HepG2 (cell line): Measurements from ENCODE around the gene CMTM5. TPM values are rescaled to one million over a fixed set of nuclear protein-coding genes. Genes with fewer than 3 reads are reported as not detected.

Source experiments
- ATAC-seq: fragments of 200-7000 bp; cut with Tn5 transposase; 3 replicates; pipeline ENCODE4 v1.9.1; 2020; ENCODE audit warnings: mild to moderate bottlenecking, moderate library complexity
- BruUV-seq: library from RNA; stranded (reverse); fragments of 400-500 nt; replicated peaks from 2 replicates; lab custom pipeline; 2021; lab: Mats Ljungman, UMichigan
- CTCF ChIA-PET: fragments of 300-600 bp; formaldehyde crosslinking; extraction: SDS; loops from one replicate; lab custom pipeline; 2021; ENCODE audit warnings: low total read pairs, inconsistent platforms, low intra/inter-chr PET ratio; lab: Yijun Ruan, JAX
- POLR2A ChIA-PET: fragments of 350-600 bp; sonication (Branson Sonifier 250); formaldehyde crosslinking; loops from one replicate; lab custom pipeline; 2020; ENCODE audit warnings: antibody characterized with exemption, inconsistent platforms; lab: Yijun Ruan, JAX
- DNase-seq: peaks from one replicate; pipeline ENCODE4 v3.0.0-alpha.2; 2015; ENCODE audit warnings: low spot score
- FAIRE-seq: peaks from 3 replicates; lab custom pipeline; 2011; peaks lifted over from hg19 to GRCh38; lab: Jason Lieb, UNC
- H2AFZ ChIP-seq: one replicate; pipeline ENCODE4 v1.6.1; 2011; ENCODE audit warnings: low read length, inconsistent platforms
- H3K27ac ChIP-seq: fragments of 300-600 bp; 3 replicates; pipeline ENCODE4 v1.8.0; 2011; ENCODE audit warnings: mixed run types, mild to moderate bottlenecking, mixed read lengths, low read length, inconsistent platforms; ENCODE audit not compliant: insufficient read depth; ENCODE audit errors: extremely low read length
- H3K27me3 ChIP-seq, 2 experiments: fragments of 200-600 bp in 1 of 2; 2 replicates in 1 of 2; 3 replicates in 1 of 2; pipeline versions ENCODE4 v1.6.0 to v1.8.0; 2011; ENCODE audit warnings: low read length in 2 of 2, mild to moderate bottlenecking in 2 of 2, moderate library complexity in 2 of 2, inconsistent platforms in 1 of 2; ENCODE audit not compliant: insufficient read depth in 2 of 2, control insufficient read depth in 1 of 2
- H3K36me3 ChIP-seq, 2 experiments: fragments of 200-600 bp in 1 of 2; replicated peaks in 1 of 2; 2 replicates in 1 of 2; 3 replicates in 1 of 2; pipeline versions ENCODE4 v1.5.1 to v1.8.0; 2011; ENCODE audit warnings: low read length in 2 of 2, inconsistent platforms in 1 of 2; ENCODE audit not compliant: insufficient read depth in 2 of 2, control insufficient read depth in 1 of 2
- H3K4me1 ChIP-seq: 2 replicates; pipeline ENCODE4 v1.5.1; 2012; ENCODE audit warnings: low read length, inconsistent platforms; ENCODE audit not compliant: insufficient read depth
- H3K4me2 ChIP-seq: 2 replicates; pipeline ENCODE4 v1.6.0; 2011; ENCODE audit warnings: low read depth, low read length, inconsistent platforms
- H3K4me3 ChIP-seq, 3 experiments: fragments of 200-600 bp in 1 of 3; sonication (generic), shearing (Covaris generic) in 1 of 3; replicated peaks in 1 of 3; 2 replicates each; pipeline ENCODE4 v1.5.1; 2011 to 2016; ENCODE audit warnings: low read length in 3 of 3, inconsistent platforms in 2 of 3, low read depth in 2 of 3, mild to moderate bottlenecking in 2 of 3, control low read depth in 1 of 3, mixed read lengths in 1 of 3; ENCODE audit not compliant: insufficient read depth in 1 of 3
- H3K79me2 ChIP-seq: one replicate; pipeline ENCODE4 v1.6.1; 2011; ENCODE audit warnings: low read length, inconsistent platforms; ENCODE audit not compliant: insufficient read depth
- H3K9ac ChIP-seq: 2 replicates; pipeline ENCODE4 v1.6.0; 2011; ENCODE audit warnings: mild to moderate bottlenecking, low read depth, low read length, inconsistent platforms; ENCODE audit not compliant: insufficient read depth
- H3K9me3 ChIP-seq: 2 replicates; pipeline ENCODE4 v1.5.1; 2012; ENCODE audit warnings: mild to moderate bottlenecking, low read length
- H4K20me1 ChIP-seq: 2 replicates; pipeline ENCODE4 v1.6.0; 2011; ENCODE audit warnings: inconsistent platforms, mild to moderate bottlenecking, low read length, moderate library complexity; ENCODE audit not compliant: insufficient read depth
- ARID2 ChIP-seq: sonication (generic); formaldehyde crosslinking; IDR thresholded peaks from 2 replicates; pipeline ENCODE4 v1.8.1; 2022; ENCODE audit warnings: mild to moderate bottlenecking, missing genetic modification reagents, borderline replicate concordance
- ATF7-NPFF ChIP-seq: sonication (generic); formaldehyde crosslinking; IDR thresholded peaks from 2 replicates; pipeline ENCODE4 v1.8.1; 2023; ENCODE audit warnings: mild to moderate bottlenecking, low read depth, missing genetic modification reagents, moderate library complexity
- CC2D1A ChIP-seq: sonication (generic); formaldehyde crosslinking; IDR thresholded peaks from 2 replicates; pipeline ENCODE4 v1.8.1; 2023; ENCODE audit warnings: mild to moderate bottlenecking, missing genetic modification reagents
- CREBL2 ChIP-seq: sonication (generic); formaldehyde crosslinking; IDR thresholded peaks from 2 replicates; pipeline ENCODE4 v1.8.1; 2023; ENCODE audit warnings: missing genetic modification reagents, mild to moderate bottlenecking, borderline replicate concordance
- CSRNP1 ChIP-seq: sonication (generic); formaldehyde crosslinking; IDR thresholded peaks from 2 replicates; pipeline ENCODE4 v1.8.1; 2023; ENCODE audit warnings: mild to moderate bottlenecking, missing genetic modification reagents
- DMAP1 ChIP-seq: IDR thresholded peaks from 2 replicates; pipeline ENCODE4 v1.6.1; 2016
- HMG20A ChIP-seq: IDR thresholded peaks from 2 replicates; pipeline ENCODE4 v1.6.1; 2016; ENCODE audit warnings: borderline replicate concordance
- HNRNPH1 ChIP-seq: fragments of 200-400 bp; formaldehyde crosslinking; optimal IDR thresholded peaks from 2 replicates; pipeline ENCODE3; 2017; ENCODE audit warnings: mild to moderate bottlenecking, low read depth, low read length
- KDM3A ChIP-seq: IDR thresholded peaks from 2 replicates; pipeline ENCODE4 v1.6.1; 2018; ENCODE audit warnings: low read depth, missing compliant biosample characterization
- MTA1 ChIP-seq: sonication (generic); formaldehyde crosslinking; IDR thresholded peaks from 2 replicates; pipeline ENCODE4 v1.4.0; 2020; ENCODE audit warnings: missing genetic modification reagents, mild to moderate bottlenecking, borderline replicate concordance
- NCOA1 ChIP-seq: sonication (generic); formaldehyde crosslinking; IDR thresholded peaks from 2 replicates; pipeline ENCODE4 v1.9.0; 2021; ENCODE audit warnings: missing genetic modification reagents
- NFKBIZ ChIP-seq: IDR thresholded peaks from 2 replicates; pipeline ENCODE4 v1.6.1; 2018; ENCODE audit warnings: missing genetic modification reagents, missing compliant biosample characterization
- PHB2 ChIP-seq: fragments of 450-650 bp; IDR thresholded peaks from 2 replicates; pipeline ENCODE4 v1.6.1; 2018; ENCODE audit not compliant: partially characterized antibody
- SKIL ChIP-seq: sonication (generic); formaldehyde crosslinking; IDR thresholded peaks from 2 replicates; pipeline ENCODE4 v1.8.0; 2022; ENCODE audit warnings: missing genetic modification reagents, mild to moderate bottlenecking, moderate library complexity, borderline replicate concordance
- YEATS2 ChIP-seq: sonication (generic); formaldehyde crosslinking; IDR thresholded peaks from 2 replicates; pipeline ENCODE4 v1.4.0; 2020; ENCODE audit warnings: missing genetic modification reagents, borderline replicate concordance
- YEATS4 ChIP-seq: sonication (generic); formaldehyde crosslinking; IDR thresholded peaks from 2 replicates; pipeline ENCODE4 v1.4.0; 2020; ENCODE audit warnings: missing genetic modification reagents, borderline replicate concordance
- ZNF124 ChIP-seq: sonication (generic); formaldehyde crosslinking; IDR thresholded peaks from 2 replicates; pipeline ENCODE4 v1.4.0; 2020; ENCODE audit warnings: missing genetic modification reagents
- ZNF292 ChIP-seq: sonication (generic); formaldehyde crosslinking; IDR thresholded peaks from 2 replicates; pipeline ENCODE4 v1.8.1; 2022; ENCODE audit warnings: mild to moderate bottlenecking, low read depth, missing genetic modification reagents, borderline replicate concordance
- ZNF629 ChIP-seq: sonication (generic); formaldehyde crosslinking; conservative IDR thresholded peaks from 2 replicates; pipeline ENCODE4 v1.5.0; 2020; ENCODE audit warnings: missing genetic modification reagents
- ZNF749 ChIP-seq: sonication (generic); formaldehyde crosslinking; IDR thresholded peaks from 2 replicates; pipeline ENCODE4 v1.8.0; 2022; ENCODE audit warnings: mild to moderate bottlenecking, missing genetic modification reagents, moderate library complexity, borderline replicate concordance
- ZNF766 ChIP-seq: sonication (generic); formaldehyde crosslinking; IDR thresholded peaks from 2 replicates; pipeline ENCODE4 v1.5.0; 2020; ENCODE audit warnings: missing genetic modification reagents, borderline replicate concordance
- ZSCAN5A ChIP-seq: sonication (generic); formaldehyde crosslinking; IDR thresholded peaks from 2 replicates; pipeline ENCODE4 v1.8.0; 2022; ENCODE audit warnings: mild to moderate bottlenecking, missing genetic modification reagents, borderline replicate concordance
- WGBS: methylation state at CpG from one replicate; pipeline ENCODE4 v1.1.6; 2017; ENCODE audit warnings: low lambda C conversion rate; 5-methylcytosine and 5-hydroxymethylcytosine counted together
- in situ Hi-C: cut with HindIII; loops from 2 replicates; pipeline ENCODE4 v1.10.0; 2017; ENCODE audit warnings: low pct_unique_long_range_greater_than_20kb; ENCODE audit not compliant: extremely low pct_ligation_motif_present
- intact Hi-C: fragments of 100-400 bp; cut with micrococcal nuclease; formaldehyde crosslinking; loops from one replicate; pipeline ENCODE4 v1.10.0; 2022; ENCODE audit not compliant: unreplicated experiment
- polyA plus RNA-seq, 8 experiments: library from polyadenylated mRNA; depleted of rRNA in 3 of 8; stranded (reverse) in 7 of 8; unstranded in 1 of 8; fragments of >200 nt; fragmentation: Illumina TruSeq in 4 of 8; extraction: Trizol in 4 of 8; gene quantifications; 2 replicates each; pipeline versions ENCODE4 v1.2.1 to v1.2.3, GENCODE V29; 2011 to 2016; ENCODE audit warnings: low read depth in 4 of 8, missing spikeins in 1 of 8, mixed read lengths in 1 of 8; ENCODE audit not compliant: insufficient read depth in 1 of 8
- total RNA-seq, 5 experiments: library from RNA; depleted of rRNA; stranded (reverse); fragments of >200 nt; fragmentation: Illumina TruSeq; extraction: Trizol; gene quantifications; 2 replicates each; pipeline ENCODE4 v1.2.3, GENCODE V29; 2016; ENCODE audit warnings: low read depth in 1 of 5

Gene CMTM5
- total and polyA plus RNA-seq, 2 of the 13 experiments (the other 11 are each of a cell fraction or from before 2014, with no cell fraction given), result not detected

- H2AFZ ChIP-seq, result no peak overlapping the region
- H3K27me3 ChIP-seq, result peaks cover 29 to 92% of the 10 kb centered on the region in 2 experiments
- H3K36me3 ChIP-seq, result no peaks in the 10 kb centered on the region
- H3K9ac ChIP-seq, result no peak overlapping the region
- no peak overlapping the region for H3K4me2 ChIP-seq
- DNase-seq (no peak), FAIRE-seq (no peak), ATAC-seq (no peak)
- 18% methylated on average over 1 of the region's 1 CpG for WGBS
- no peak overlapping the region for H3K4me3 ChIP-seq
- intact Hi-C loops (no loop called here), in situ Hi-C loops (no loop called here)
- CTCF ChIA-PET, result no interaction called here
- no peaks in the 10 kb centered on the region for H3K79me2 ChIP-seq
- no TSS peak for BruUV-seq
- POLR2A ChIA-PET, result no interaction called here
- no peaks in the 10 kb centered on the region for H3K9me3 ChIP-seq
- H4K20me1 ChIP-seq, result no peaks in the 10 kb centered on the region
- H3K4me1 ChIP-seq, result no peaks in the 10 kb centered on the region
- no peak overlapping the region for H3K27ac ChIP-seq
- no peak for TF ChIP-seq YEATS2 (CRISPR knock-in tag)
- TF ChIP-seq ZNF629 (CRISPR knock-in tag), result peak; percentile 77
- no peak for TF ChIP-seq DMAP1 (CRISPR knock-in tag)
- TF ChIP-seq ZNF766 (CRISPR knock-in tag), result no peak
- TF ChIP-seq SKIL (CRISPR knock-in tag), result no peak
- no peak for TF ChIP-seq ZNF124 (CRISPR knock-in tag)
- TF ChIP-seq ATF7-NPFF (CRISPR knock-in tag), result no peak
- 0 out of 2 replicates have a peak, but pooled peaks have one; percentile 33 for TF ChIP-seq ZNF749
- TF ChIP-seq ZNF292 (CRISPR knock-in tag), result no peak
- TF ChIP-seq HNRNPH1, result no peak
- no peak for TF ChIP-seq MTA1 (CRISPR knock-in tag)
- no peak for TF ChIP-seq PHB2
- TF ChIP-seq NFKBIZ (CRISPR knock-in tag), result no peak
- no peak for TF ChIP-seq CSRNP1 (CRISPR knock-in tag)
- TF ChIP-seq HMG20A, result no peak
- TF ChIP-seq NCOA1 (CRISPR knock-in tag), result no peak
- TF ChIP-seq YEATS4 (CRISPR knock-in tag), result no peak
- TF ChIP-seq CC2D1A (CRISPR knock-in tag), result no peak
- TF ChIP-seq ZSCAN5A (CRISPR knock-in tag), result no peak
- TF ChIP-seq KDM3A (CRISPR knock-in tag), result no peak
- no peak for TF ChIP-seq CREBL2 (CRISPR knock-in tag)
- no peak for TF ChIP-seq ARID2 (CRISPR knock-in tag)
These were observed 10.2 kb downstream of the CMTM5 start for GRCh38 chr14:23386999-23387398.
